Measurements from ENCODE around the gene COPZ2. TPM values are rescaled to one million over a fixed set of nuclear protein-coding genes. Genes with fewer than 3 reads are reported as not detected.

COPZ2 gene, protein sequence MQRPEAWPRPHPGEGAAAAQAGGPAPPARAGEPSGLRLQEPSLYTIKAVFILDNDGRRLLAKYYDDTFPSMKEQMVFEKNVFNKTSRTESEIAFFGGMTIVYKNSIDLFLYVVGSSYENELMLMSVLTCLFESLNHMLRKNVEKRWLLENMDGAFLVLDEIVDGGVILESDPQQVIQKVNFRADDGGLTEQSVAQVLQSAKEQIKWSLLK
- 1 to 10 TPM; 4.4 to 5.9 TPM for total RNA-seq

DNA sequence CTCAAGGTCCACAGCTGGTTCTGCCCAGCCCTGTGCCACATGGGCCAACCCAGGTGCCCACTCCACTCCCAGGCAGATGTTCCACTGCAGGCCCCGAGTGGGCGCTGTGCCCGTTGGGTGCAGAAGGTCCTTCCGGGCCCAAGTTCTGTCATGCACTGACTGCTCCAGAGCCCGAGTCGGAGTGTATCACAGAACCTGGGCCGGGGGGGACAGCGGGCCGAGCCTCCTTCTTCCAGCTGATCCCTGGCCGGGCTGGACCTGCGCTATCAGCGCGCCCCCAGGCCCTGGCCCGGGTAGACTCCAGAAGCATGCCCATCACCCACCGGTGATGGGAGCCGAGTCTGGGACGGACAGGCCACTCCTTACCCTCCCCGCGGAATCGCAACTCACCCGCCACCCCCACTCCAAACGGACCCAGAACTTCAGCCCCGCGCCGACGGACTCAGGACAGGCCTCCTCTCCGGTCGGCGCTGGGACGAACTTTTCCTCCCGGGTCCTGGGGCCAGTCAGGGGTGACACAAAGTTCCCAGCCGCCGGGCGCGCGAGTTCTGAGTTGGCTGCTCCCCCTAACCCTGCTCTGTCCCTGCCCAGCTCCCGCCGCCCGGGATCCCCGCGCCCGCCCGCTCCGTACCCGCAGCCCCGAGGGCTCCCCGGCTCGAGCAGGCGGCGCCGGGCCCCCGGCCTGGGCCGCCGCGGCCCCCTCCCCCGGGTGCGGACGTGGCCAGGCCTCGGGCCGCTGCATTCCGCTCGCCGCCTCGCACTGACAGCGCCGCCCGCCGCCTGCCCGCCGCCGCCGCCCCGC, at the start of gene COPZ2:
TSS of gene COPZ2 (minus strand) at position 762 of the 802 bp plus-strand sequence. CDS start at position 742, 20 bp downstream.

DNA sequence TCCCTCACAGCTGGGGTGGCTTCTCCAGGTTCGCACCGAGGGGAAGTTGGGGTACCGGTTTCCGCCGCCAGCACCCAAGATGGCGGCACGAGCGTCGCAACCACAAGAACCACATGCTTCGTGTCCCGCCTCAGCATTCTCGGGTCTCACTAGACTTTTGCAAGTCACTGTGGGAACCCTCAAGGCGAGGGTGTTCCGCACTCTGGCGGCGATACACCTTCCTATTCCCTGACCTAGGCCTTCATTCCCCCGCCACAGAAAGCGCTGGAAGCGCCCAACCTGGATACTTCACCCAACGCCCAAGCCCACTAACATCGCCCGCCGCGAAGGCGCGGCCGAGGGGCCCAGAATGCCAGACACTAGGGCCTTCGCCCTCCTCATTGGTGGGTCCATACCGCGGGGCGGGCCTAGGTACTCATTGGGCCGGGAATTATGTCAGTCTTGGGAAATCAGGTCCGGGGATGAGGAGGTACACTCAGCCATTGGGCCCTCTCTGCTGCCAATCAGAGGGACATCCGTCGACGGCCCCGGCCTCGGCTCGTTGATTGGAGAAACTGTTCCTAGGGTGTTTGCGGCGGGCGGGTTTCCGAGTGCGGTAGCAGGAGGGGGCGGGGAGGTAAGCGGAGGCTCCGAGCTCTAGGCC, 10.3 kb upstream of the COPZ2 start, which contains the start of gene NFE2L1:
TSS of gene NFE2L1 (plus strand) at position 619 of the 643 bp plus-strand sequence. CDS start 2,760 bp downstream, outside the sequence.

Small RNA genes within 50 kb of the gene (microRNA-seq; reads per million reads assigned to microRNA genes)
- 17.1 reads per million, percentile 50 among the genes with 10 or more reads in this experiment for gene MIR152 (ENCODE audit: borderline microRNAs expressed, borderline replicate concordance)

Other genes starting within 250 kb of the COPZ2 start
- gene OSBPL7, start 216.0 kb downstream of the COPZ2 start, total RNA-seq, result 10 to 100 TPM; 31.2 to 35.6 TPM
- gene MRPL10, start 206.3 kb downstream of the COPZ2 start, total RNA-seq, result 10 to 100 TPM; 42.1 to 43.2 TPM
- gene LRRC46, start 206.1 kb downstream of the COPZ2 start, total RNA-seq, result under 1 TPM; 0.53 to 0.63 TPM
- gene SCRN2, start 196.5 kb downstream of the COPZ2 start, total RNA-seq, result 10 to 100 TPM; 29.0 to 29.7 TPM
- gene SP6, start 186.6 kb downstream of the COPZ2 start, total RNA-seq, result under 1 TPM; 0.12 to 0.13 TPM
- gene SP2, start 141.6 kb downstream of the COPZ2 start, total RNA-seq, result 10 to 100 TPM; 27.7 to 27.8 TPM
- 10 to 100 TPM; 24.5 to 25.9 TPM for gene PNPO, start 96.2 kb downstream of the COPZ2 start, total RNA-seq
- not detected for gene PRR15L, start 79.9 kb downstream of the COPZ2 start, total RNA-seq
- 100 to 1,000 TPM; 203 to 218 TPM for gene CDK5RAP3, start 66.7 kb downstream of the COPZ2 start, total RNA-seq
- gene NFE2L1, start 10.6 kb upstream of the COPZ2 start, total RNA-seq, result 10 to 100 TPM; 50.8 to 63.5 TPM
- gene CBX1, start 63.7 kb upstream of the COPZ2 start, total RNA-seq, result 10 to 100 TPM; 51.4 to 52.8 TPM
- 10 to 100 TPM; 23.8 to 24.5 TPM for gene SNX11, start 70.0 kb upstream of the COPZ2 start, total RNA-seq